Heart left ventricle (tissue), 16 donors: ENCODE measurements around the gene SCLT1. TPM values are rescaled to one million over a fixed set of nuclear protein-coding genes. Genes with fewer than 3 reads are reported as not detected.
A peak's percentile ranks its signal among the peaks of the same experiment; 100 is the strongest.

Experiments
- ATAC-seq, 4 donors: fragments of 200-7000 bp; cut with Tn5 transposase; one replicate each; pipeline ENCODE4 v1.9.1; 2020 to 2022; ENCODE audit warnings: moderate library complexity in 4 of 4, mild to moderate bottlenecking in 3 of 4, moderate number of reproducible peaks in 1 of 4
- DNase-seq, 5 donors: peaks; one replicate each; pipeline ENCODE4 v3.0.0-alpha.2; 2020
- H3K27ac ChIP-seq, 12 donors: fragments of 200-600 bp; sonication (generic) in 4 of 12; one replicate each; pipeline versions ENCODE4 v1.5.0 to v1.8.0; 2016 to 2022; ENCODE audit warnings: mild to moderate bottlenecking in 2 of 12
- H3K27me3 ChIP-seq, 9 donors: fragments of 200-600 bp; sonication (generic) in 2 of 9; one replicate each; pipeline versions ENCODE4 v1.5.1 to v1.8.0; 2016 to 2022; ENCODE audit warnings: mild to moderate bottlenecking in 3 of 9
- H3K36me3 ChIP-seq, 9 donors: fragments of 200-600 bp; sonication (generic) in 2 of 9; one replicate each; pipeline versions ENCODE4 v1.5.0 to v1.8.0; 2018 to 2022; ENCODE audit warnings: mild to moderate bottlenecking in 2 of 9
- H3K4me1 ChIP-seq, 12 donors: fragments of 200-600 bp; sonication (generic) in 4 of 12; one replicate each; pipeline versions ENCODE4 v1.5.0 to v1.8.0; 2016 to 2022; ENCODE audit warnings: mild to moderate bottlenecking in 3 of 12
- H3K4me3 ChIP-seq, 12 donors: fragments of 200-600 bp; sonication (generic) in 4 of 12; one replicate each; pipeline versions ENCODE4 v1.5.0 to v1.8.0; 2017 to 2022; ENCODE audit warnings: mild to moderate bottlenecking in 9 of 12, moderate library complexity in 4 of 12
- H3K9me3 ChIP-seq, 12 donors: fragments of 200-600 bp; sonication (generic) in 4 of 12; one replicate each; pipeline versions ENCODE4 v1.5.0 to v1.8.0; 2016 to 2022; ENCODE audit warnings: mild to moderate bottlenecking in 1 of 12
- CTCF ChIP-seq, 12 donors: fragments of 200-600 bp; sonication (generic) in 4 of 12; IDR thresholded peaks; one replicate each; pipeline versions ENCODE4 v1.5.0 to v1.8.0; 2018 to 2022; ENCODE audit warnings: antibody characterized with exemption in 12 of 12, mild to moderate bottlenecking in 5 of 12
- POLR2A ChIP-seq, 2 donors: fragments of 450-650 bp; IDR thresholded peaks; one replicate each; pipeline ENCODE4 v1.6.1; 2017; ENCODE audit warnings: antibody characterized with exemption in 2 of 2, mild to moderate bottlenecking in 2 of 2, moderate library complexity in 2 of 2
- WGBS, 4 donors: extraction: QIAGEN DNeasy Blood & Tissue Kit in 2 of 4; methylation state at CpG; one replicate each; pipeline versions ENCODE4 v1.1.5 to v1.1.7; 2013 to 2018; 5-methylcytosine and 5-hydroxymethylcytosine counted together
- intact Hi-C, 10 donors: fragments of 100-400 bp; cut with DNase I; formaldehyde crosslinking; loops; one replicate each; pipeline versions ENCODE4 v1.11.1 to v1.14.2; 2022
- polyA plus RNA-seq, 2 donors: library from polyadenylated mRNA; stranded (reverse); fragments of 200-250 nt; gene quantifications; one replicate each; pipeline ENCODE4 v1.2.3, GENCODE V29; 2013
- total RNA-seq, 9 donors: library from RNA; depleted of rRNA in 2 of 9; stranded (reverse); fragments of >200 nt in 2 of 9; fragmentation: NEBNext Ultra II Directional in 3 of 9; extraction: Animal tissue kit (Norgen Biotek cat#: 25700) in 3 of 9; gene quantifications; one replicate each; pipeline versions ENCODE4 v1.1.0 to v1.2.4, GENCODE V29; 2016 to 2023
- donor health status: ischemic (EF 13 %, LVEDD 7.1; RV severe dilation, severe dysfunction).
- donor health status: healthy with polysubstance abuse.
- donor health status: DM: no; HTN: yes; CAD: no.
- donor health status: DM: no; HTN: no; CAD: no.
- donor health status: ischemic (EF 25% LVEDD 6.9; RV normal size, moderate dysfunction).
- donor health status: ischemic (EF 25% LVEDD 5.7; RV mildly dilated, moderate dysfunction).
- donor health status: healthy.
- donor health status: DM: yes; HTN: yes; CAD: no.
- donor health status: ischemic (EF 35%, LVEDD 5.7; RV mildly dilated, moderate dysfunction).
- donor health status: nonischemic (EF 11% LVEDD 7.7; RV severe dilation, severe dysfunction).
- donor health status: DM: yes; HTN: yes; CAD: no.
- donor health status: PGD.
- donor health status: ischemic (EF 29% LVEDD 5.4; RV normal size, mild dysfunction).
- donor health status: nonischemic (EF 23%, LVEDD 6.1; RV moderate dilation, normal function).

The SCLT1 gene
- total and polyA plus RNA-seq, 11 donors = 3.4 to 13.7 (median 10.1) TPM

GRCh38 chr4:128859887-128860677 lies 233.3 kb downstream of the SCLT1 start:
- WGBS, 4 donors = 28 to 38% (median 32%) methylated on average over 6 of the region's 6 CpGs
- Histone ChIP-seq H3K4me1 (peaks cover 0 to 48% (median 29%) of the 10 kb centered on the region in 12 donors), H3K27me3 (no peaks in the 10 kb centered on the region), H3K9me3 (no peaks in the 10 kb centered on the region), H3K27ac (peak overlapping the region in 7 of 12 donors; percentile 3 to 51 (median 36)), H3K36me3 (peaks cover 0 to 77% (median 63%) of the 10 kb centered on the region in 9 donors), H3K4me3 (no peak overlapping the region)
- no peak for DNase-seq
- TF ChIP-seq CTCF (IDR thresholded peaks at IDR 0.05) (no peak), POLR2A (IDR thresholded peaks at IDR 0.05) (no peak)
- intact Hi-C loops = loop anchor here (2.0 to 10.0 kb wide), 13 partner anchors 43 to 668 kb away; partner anchors contain the start of gene PGRMC2 (in 2 of the 10)
- ATAC-seq = peak in 3 of 4 donors; percentile 11 to 31 (median 29)

- Histone ChIP-seq H3K27me3 (no peaks in the 10 kb centered on the region), H3K4me1 (peaks cover 0 to 51% (median 29%) of the 10 kb centered on the region in 12 donors), H3K9me3 (no peaks in the 10 kb centered on the region), H3K36me3 (peaks cover 0 to 83% (median 67%) of the 10 kb centered on the region in 9 donors), H3K4me3 (no peak overlapping the region), H3K27ac (peak overlapping the region in 7 of 12 donors; percentile 16 to 67 (median 47))
- DNase-seq (peak in 4 of 5 donors; percentile 52 to 60 (median 57)), ATAC-seq (peak; percentile 38 to 71 (median 61))
- WGBS, 4 donors = 67 to 72% (median 69%) methylated on average over 18 of the region's 18 CpGs
- intact Hi-C loops = loop anchor here in 1 of 10 donors (5.0 kb wide), 1 partner anchor 42 kb away; no protein-coding TSS in a partner anchor
- TF ChIP-seq CTCF (IDR thresholded peaks at IDR 0.05) (no peak), POLR2A (IDR thresholded peaks at IDR 0.05) (no peak)
Measured at GRCh38 chr4:128858879-128859671, 234.3 kb downstream of the SCLT1 start.

- H3K4me1 ChIP-seq = peaks cover 0 to 40% (median 21%) of the 10 kb centered on the region in 12 donors
- H3K4me3 ChIP-seq = no peak overlapping the region
- H3K27ac ChIP-seq = no peak overlapping the region
- H3K27me3 ChIP-seq = no peaks in the 10 kb centered on the region
- 65 to 79% (median 70%) methylated on average over 2 of the region's 2 CpGs for WGBS, 4 donors
- no peak for ATAC-seq
- no peaks in the 10 kb centered on the region for H3K9me3 ChIP-seq
- DNase-seq = no peak
- intact Hi-C loops = loop anchor here in 1 of 10 donors (5.0 kb wide), 1 partner anchor 39 kb away; no protein-coding TSS in a partner anchor
- TF ChIP-seq CTCF (IDR thresholded peaks at IDR 0.05) (no peak), POLR2A (IDR thresholded peaks at IDR 0.05) (no peak)
- H3K36me3 ChIP-seq = peaks cover 2 to 88% (median 78%) of the 10 kb centered on the region in 9 donors
Measured at GRCh38 chr4:128856246-128856645, 237.1 kb downstream of the SCLT1 start.
